Large intestine (tissue), 12 donors: ENCODE measurements around the gene CCDC78. TPM values are rescaled to one million over a fixed set of nuclear protein-coding genes. Genes with fewer than 3 reads are reported as not detected.

Experiments
- DNase-seq, 2 donors: peaks; one replicate each; pipeline versions ENCODE4 v3.0.0 to v3.0.0-alpha.2; 2013
- H3K27ac ChIP-seq: one replicate; pipeline ENCODE4 v1.5.1; 2013; ENCODE audit warnings: low read length
- H3K27me3 ChIP-seq: 2 replicates; pipeline ENCODE4 v1.6.1; 2013; ENCODE audit warnings: low read length; ENCODE audit not compliant: control insufficient read depth, insufficient read depth
- H3K36me3 ChIP-seq: 2 replicates; pipeline ENCODE4 v1.6.1; 2013; ENCODE audit warnings: low read length; ENCODE audit not compliant: control insufficient read depth, insufficient read depth
- H3K4me1 ChIP-seq: one replicate; pipeline ENCODE4 v1.6.1; 2013; ENCODE audit warnings: low read length; ENCODE audit not compliant: control insufficient read depth, insufficient read depth
- H3K4me3 ChIP-seq: one replicate; pipeline ENCODE4 v1.5.1; 2013; ENCODE audit warnings: low read length
- H3K9me3 ChIP-seq: one replicate; pipeline ENCODE4 v1.6.1; 2013; ENCODE audit warnings: mild to moderate bottlenecking, low read depth, low read length, moderate library complexity; ENCODE audit not compliant: control insufficient read depth
- WGBS: methylation state at CpG from one replicate; pipeline ENCODE4 v1.1.5; 2013; ENCODE audit warnings: low lambda C conversion rate; ENCODE audit not compliant: insufficient coverage; 5-methylcytosine and 5-hydroxymethylcytosine counted together
- long read RNA-seq, 11 donors: transcript quantifications; one replicate each; lab custom pipeline, GENCODE V29; 2026
- polyA plus RNA-seq: library from polyadenylated mRNA; unstranded; fragments of 120-200 nt; gene quantifications from one replicate; pipeline ENCODE4 v1.2.1, GENCODE V29; 2013

Gene CCDC78
- 1.9 TPM for polyA plus RNA-seq
- long read RNA-seq, donor 1, result 0 reads
- long read RNA-seq, donor 2, result 0 reads
- long read RNA-seq, donor 3, result 0 reads
- long read RNA-seq, donor 4, result 0 reads
- long read RNA-seq, donor 5, partial matches to known transcripts, result 0 of 13 reads
- long read RNA-seq, donor 5, other reads (novel, unspliced or antisense), result 13 of 13 reads
- long read RNA-seq, donor 6, result 0 reads
- long read RNA-seq, donor 7, result 0 reads
- long read RNA-seq, donor 8, result 0 reads
- long read RNA-seq, donor 9, result 0 reads
- long read RNA-seq, donor 10, result 0 reads
- long read RNA-seq, donor 11, result 0 reads

DNA sequence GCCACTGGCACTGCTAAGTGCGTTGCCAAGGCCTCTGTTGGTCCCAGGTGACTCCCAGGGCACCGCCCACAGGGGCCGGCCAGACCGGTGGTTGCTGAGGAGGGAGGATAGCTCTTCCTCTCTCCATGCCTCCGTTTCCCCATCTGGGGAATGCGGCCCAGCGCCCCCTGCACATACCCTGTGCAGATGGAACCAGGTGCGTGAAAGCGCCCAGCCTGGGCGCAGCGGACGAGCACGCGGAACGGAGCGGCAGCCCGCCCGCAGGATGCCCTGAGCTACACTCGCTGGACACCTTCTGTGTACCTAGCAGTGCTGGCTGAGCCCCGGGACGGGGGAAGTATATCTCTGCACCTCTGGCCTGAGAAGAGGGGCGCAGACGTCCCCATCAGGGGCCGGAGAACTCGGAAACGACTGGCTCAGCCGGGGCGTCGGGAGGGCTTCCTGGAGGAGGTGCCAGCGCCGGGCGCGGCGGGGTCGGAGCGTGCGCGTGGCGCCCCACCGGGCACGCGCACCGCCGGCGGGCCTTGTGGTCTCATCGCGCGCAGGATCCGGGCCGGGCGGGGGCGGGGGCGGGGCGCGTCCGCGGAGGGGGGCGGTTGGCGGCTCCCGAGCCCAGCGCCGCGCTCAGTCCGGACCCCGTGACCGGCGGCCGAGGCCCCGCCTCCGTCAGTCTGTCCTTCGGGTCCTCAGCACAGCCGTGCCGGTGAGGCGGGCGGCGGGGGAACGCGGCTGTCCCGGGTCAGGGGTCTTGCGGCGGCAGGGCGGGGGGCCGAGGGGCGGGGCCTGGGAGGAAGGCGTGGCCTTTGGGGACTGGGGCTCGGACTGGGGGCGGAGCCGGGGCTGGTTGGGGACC is at the start of gene CCDC78, which contains the start of gene HAGHL:
Gene CCDC78, minus strand, starts transcription at position 6 of the 853 bp plus-strand sequence. CDS start 76 bp downstream, outside the sequence.
Gene HAGHL, plus strand, starts transcription at position 669 of the 853 bp plus-strand sequence. CDS start 404 bp downstream, outside the sequence.
- peaks cover 26% of the 10 kb centered on the region for H3K36me3 ChIP-seq
- no peak for DNase-seq
- peaks cover 14% of the 10 kb centered on the region for H3K4me1 ChIP-seq
- H3K27ac ChIP-seq, result no peak within 1 kb of the TSS
- WGBS, result no CpG with 5 or more reads among the region's 88 CpGs
- peaks cover 21% of the 10 kb centered on the region for H3K27me3 ChIP-seq
- H3K4me3 ChIP-seq, result peak within 1 kb of the TSS; percentile 42
- H3K9me3 ChIP-seq, result peaks cover 13% of the 10 kb centered on the region

DNA sequence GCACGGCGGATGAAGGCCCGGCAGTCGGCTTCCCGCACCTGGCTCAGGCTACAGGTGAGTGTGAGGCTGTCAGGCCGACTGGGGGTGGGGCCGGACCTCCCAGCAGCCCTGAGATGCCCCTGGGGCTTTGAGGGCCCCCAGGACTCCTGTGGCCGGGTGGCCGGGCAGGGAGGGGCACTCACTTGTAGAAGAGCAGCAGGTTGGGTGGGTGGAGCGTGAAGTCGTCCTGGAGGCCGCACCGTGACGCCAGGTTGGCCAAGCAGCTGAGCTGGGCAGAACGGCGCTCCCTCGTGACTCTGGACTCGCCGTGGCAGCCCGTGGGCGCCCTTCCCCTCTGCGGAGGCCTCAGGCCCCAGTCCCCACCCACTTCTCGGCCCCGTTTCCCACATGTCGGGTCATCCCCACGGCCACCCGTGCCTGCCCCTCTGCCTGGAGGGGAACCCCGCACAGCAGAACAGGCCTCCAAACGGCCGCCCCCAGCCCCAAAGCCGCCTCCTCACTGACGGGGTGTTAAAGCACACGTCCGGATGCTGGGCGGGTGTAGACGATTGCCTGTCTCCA is 49.1 kb upstream of the CCDC78 start:
- Histone ChIP-seq H3K9me3 (no peaks in the 10 kb centered on the region), H3K4me3 (no peak overlapping the region), H3K27ac (no peak overlapping the region), H3K36me3 (no peaks in the 10 kb centered on the region), H3K27me3 (peaks cover 4% of the 10 kb centered on the region), H3K4me1 (no peaks in the 10 kb centered on the region)
- no peak for DNase-seq
- WGBS, result no CpG with 5 or more reads among the region's 36 CpGs

- Histone ChIP-seq H3K27ac (no peak overlapping the region), H3K36me3 (no peaks in the 10 kb centered on the region), H3K9me3 (no peaks in the 10 kb centered on the region), H3K4me3 (no peak overlapping the region), H3K27me3 (peaks cover 4% of the 10 kb centered on the region), H3K4me1 (no peaks in the 10 kb centered on the region)
- DNase-seq, result no peak
- no CpG with 5 or more reads among the region's 46 CpGs for WGBS
These were observed 48.1 kb upstream of the CCDC78 start for GRCh38 chr16:774086-775001.

DNA sequence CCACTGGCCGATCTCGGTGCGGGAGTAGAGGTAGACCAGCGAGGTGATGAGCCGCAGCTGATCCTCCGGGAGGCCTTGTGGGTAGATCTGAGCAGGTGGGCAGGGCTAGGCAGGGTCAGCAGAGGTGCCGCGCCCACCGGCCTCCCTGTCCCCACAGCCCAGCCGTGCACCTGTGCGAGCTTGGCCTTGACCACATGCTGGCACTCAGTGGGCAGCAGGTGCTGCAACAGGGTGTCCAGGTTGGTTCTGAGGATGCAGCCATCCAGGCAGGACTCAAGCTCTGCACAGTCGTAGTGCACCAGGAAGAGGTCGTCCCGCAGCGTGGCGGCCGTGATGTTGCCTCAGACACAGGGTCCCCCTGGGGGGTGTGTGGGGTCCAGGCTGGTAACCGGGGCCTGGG is 46.7 kb upstream of the CCDC78 start:
- Histone ChIP-seq H3K4me3 (no peak overlapping the region), H3K27me3 (no peaks in the 10 kb centered on the region), H3K4me1 (no peaks in the 10 kb centered on the region), H3K9me3 (no peaks in the 10 kb centered on the region), H3K36me3 (no peaks in the 10 kb centered on the region), H3K27ac (no peak overlapping the region)
- WGBS, result no CpG with 5 or more reads among the region's 18 CpGs
- DNase-seq, result no peak

DNA sequence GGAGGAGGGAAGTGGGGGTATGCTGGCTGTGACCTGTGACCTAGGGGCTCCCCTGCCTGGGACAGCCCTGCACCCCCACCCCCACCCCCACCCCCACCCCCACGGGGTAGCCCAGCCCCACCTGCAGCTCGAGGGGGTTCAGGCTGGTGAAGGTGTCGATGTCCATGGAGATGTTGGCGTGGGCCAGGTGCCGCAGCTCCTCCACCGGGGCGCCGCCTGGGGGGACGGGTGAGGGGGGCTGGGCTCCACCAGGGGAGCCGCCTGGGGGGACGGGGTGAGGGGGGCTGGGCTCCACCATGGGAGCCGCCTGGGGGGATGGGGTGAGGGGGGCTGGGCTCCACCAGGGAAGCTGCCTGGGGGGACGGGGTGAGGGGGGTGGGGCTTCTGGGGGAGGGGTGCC is 44.2 kb upstream of the CCDC78 start:
- no peaks in the 10 kb centered on the region for H3K9me3 ChIP-seq
- no peak for DNase-seq
- no peaks in the 10 kb centered on the region for H3K4me1 ChIP-seq
- WGBS, result no CpG with 5 or more reads among the region's 13 CpGs
- H3K27me3 ChIP-seq, result no peaks in the 10 kb centered on the region
- H3K27ac ChIP-seq, result no peak overlapping the region
- no peak overlapping the region for H3K4me3 ChIP-seq
- H3K36me3 ChIP-seq, result no peaks in the 10 kb centered on the region

DNA sequence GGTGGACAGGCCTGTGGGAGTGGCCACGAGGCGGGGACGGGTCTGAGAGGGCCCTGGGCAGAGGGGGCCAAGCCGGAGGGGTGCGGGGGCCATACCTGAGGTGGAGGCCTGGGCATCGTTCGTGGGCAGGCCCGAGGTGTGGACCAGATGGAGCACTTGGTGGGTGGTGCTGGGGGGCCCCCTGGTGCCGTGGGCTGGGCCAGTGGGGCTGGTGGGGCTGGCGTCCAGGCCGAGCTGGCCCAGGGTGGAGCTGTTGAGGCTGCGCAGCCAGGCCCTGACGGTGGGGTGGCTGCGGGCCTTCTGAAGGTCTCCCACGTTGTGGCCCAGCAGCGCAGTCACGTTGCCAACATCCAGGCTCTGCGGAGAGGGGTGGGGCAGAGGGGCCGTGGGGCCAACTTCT is 43.7 kb upstream of the CCDC78 start:
- H3K4me1 ChIP-seq, result no peaks in the 10 kb centered on the region
- no peaks in the 10 kb centered on the region for H3K9me3 ChIP-seq
- no peaks in the 10 kb centered on the region for H3K36me3 ChIP-seq
- no peak for DNase-seq
- no peak overlapping the region for H3K27ac ChIP-seq
- no CpG with 5 or more reads among the region's 19 CpGs for WGBS
- H3K4me3 ChIP-seq, result no peak overlapping the region
- H3K27me3 ChIP-seq, result no peaks in the 10 kb centered on the region

GRCh38 chr16:769184-769784 is 43.0 kb upstream of the CCDC78 start:
- H3K9me3 ChIP-seq, result no peaks in the 10 kb centered on the region
- no peaks in the 10 kb centered on the region for H3K27me3 ChIP-seq
- no peak for DNase-seq
- H3K4me1 ChIP-seq, result no peaks in the 10 kb centered on the region
- WGBS, result no CpG with 5 or more reads among the region's 20 CpGs
- no peak overlapping the region for H3K27ac ChIP-seq
- no peaks in the 10 kb centered on the region for H3K36me3 ChIP-seq
- no peak overlapping the region for H3K4me3 ChIP-seq

DNA sequence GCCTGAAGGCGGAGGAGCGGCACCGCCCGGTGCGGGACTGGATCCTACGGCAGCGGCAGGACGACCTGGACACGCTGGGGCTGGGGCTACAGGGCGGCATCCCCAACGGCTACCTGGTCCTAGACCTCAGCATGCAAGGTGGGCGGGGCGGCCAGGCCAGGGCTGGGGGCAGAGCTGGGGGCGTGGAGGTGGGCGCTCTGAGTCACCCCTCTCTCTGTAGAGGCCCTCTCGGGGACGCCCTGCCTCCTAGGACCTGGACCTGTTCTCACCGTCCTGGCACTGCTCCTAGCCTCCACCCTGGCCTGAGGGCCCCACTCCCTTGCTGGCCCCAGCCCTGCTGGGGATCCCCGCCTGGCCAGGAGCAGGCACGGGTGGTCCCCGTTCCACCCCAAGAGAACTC is 42.2 kb upstream of the CCDC78 start:
- no CpG with 5 or more reads among the region's 21 CpGs for WGBS
- Histone ChIP-seq H3K36me3 (no peaks in the 10 kb centered on the region), H3K9me3 (no peaks in the 10 kb centered on the region), H3K27me3 (no peaks in the 10 kb centered on the region), H3K27ac (no peak overlapping the region), H3K4me1 (no peaks in the 10 kb centered on the region), H3K4me3 (no peak overlapping the region)
- DNase-seq, result no peak

GRCh38 chr16:767743-768235 is 41.5 kb upstream of the CCDC78 start:
- Histone ChIP-seq H3K36me3 (no peaks in the 10 kb centered on the region), H3K27ac (no peak overlapping the region), H3K9me3 (no peaks in the 10 kb centered on the region), H3K27me3 (no peaks in the 10 kb centered on the region), H3K4me3 (no peak overlapping the region), H3K4me1 (no peaks in the 10 kb centered on the region)
- no peak for DNase-seq
- no CpG with 5 or more reads among the region's 38 CpGs for WGBS
